Measurements from ENCODE around the gene HAPLN3. TPM values are rescaled to one million over a fixed set of nuclear protein-coding genes. Genes with fewer than 3 reads are reported as not detected.

Gene HAPLN3
- total RNA-seq, 4 donors from 2014 or later: 17.9 to 34.8 (median 23.1) TPM

- H3K27ac ChIP-seq: peak overlapping the region; percentile 11 to 62
- no peak for DNase-seq
- TF ChIP-seq POLR2A (IDR thresholded peaks at IDR 0.05) (no peak), CTCF (IDR thresholded peaks at IDR 0.05) (no peak)
- intact Hi-C loops (cut with DNase I; ENCODE audit: low total_unique reads): loop anchor here (5.0 to 10.0 kb wide), 3 partner anchors 112 to 281 kb away; partner anchors contain the start of gene AEN
- H3K4me1 ChIP-seq: peaks cover 11 to 41% of the 10 kb centered on the region in 2 donors
- H3K4me3 ChIP-seq: no peak overlapping the region
- H3K9me3 ChIP-seq: no peaks in the 10 kb centered on the region
- H3K27me3 ChIP-seq: no peaks in the 10 kb centered on the region
- H3K36me3 ChIP-seq: no peaks in the 10 kb centered on the region
Measured at GRCh38 chr15:88905576-88905975, 10.2 kb upstream of the HAPLN3 start.

- Histone ChIP-seq H3K4me1 (peaks cover 11 to 35% of the 10 kb centered on the region in 2 donors), H3K36me3 (no peaks in the 10 kb centered on the region), H3K9me3 (no peaks in the 10 kb centered on the region), H3K4me3 (no peak overlapping the region), H3K27ac (peak overlapping the region; percentile 11 to 62), H3K27me3 (no peaks in the 10 kb centered on the region)
- TF ChIP-seq POLR2A (IDR thresholded peaks at IDR 0.05): no peak
- TF ChIP-seq CTCF (IDR thresholded peaks at IDR 0.05): peak; percentile 95 to 98 (median 97)
- peak; percentile 81 to 84 for DNase-seq
- intact Hi-C loops (cut with DNase I; ENCODE audit: low total_unique reads): loop anchor here (5.0 to 10.0 kb wide), 3 partner anchors 113 to 280 kb away; partner anchors contain the start of gene AEN
Measured at GRCh38 chr15:88904624-88905327, 9.4 kb upstream of the HAPLN3 start.

GRCh38 chr15:88904257-88904623, 8.9 kb upstream of the HAPLN3 start:
- peak overlapping the region in 1 of 2 donors; percentile 62 for H3K27ac ChIP-seq

GRCh38 chr15:88902846-88903245, 7.5 kb upstream of the HAPLN3 start:
- H3K4me3 ChIP-seq: no peak overlapping the region
- H3K27me3 ChIP-seq: no peaks in the 10 kb centered on the region
- H3K4me1 ChIP-seq: peaks cover 3 to 24% of the 10 kb centered on the region in 2 donors
- H3K36me3 ChIP-seq: no peaks in the 10 kb centered on the region
- H3K27ac ChIP-seq: no peak overlapping the region
- DNase-seq: no peak
- no peaks in the 10 kb centered on the region for H3K9me3 ChIP-seq
- TF ChIP-seq POLR2A (IDR thresholded peaks at IDR 0.05) (no peak), CTCF (IDR thresholded peaks at IDR 0.05) (no peak)
- intact Hi-C loops (cut with DNase I; ENCODE audit: low total_unique reads): loop anchor here (10.0 kb wide), 2 partner anchors 272 to 278 kb away; partner anchors contain the start of gene AEN

More at GRCh38 chr15:88904257-88904623, 8.9 kb upstream of the HAPLN3 start:
- intact Hi-C loops (cut with DNase I; ENCODE audit: low total_unique reads): loop anchor here (10.0 kb wide), 2 partner anchors 271 to 279 kb away; partner anchors contain the start of gene AEN
- no peaks in the 10 kb centered on the region for H3K36me3 ChIP-seq
- DNase-seq: no peak
- no peak overlapping the region for H3K4me3 ChIP-seq
- no peak for TF ChIP-seq POLR2A (IDR thresholded peaks at IDR 0.05)
- no peak for TF ChIP-seq CTCF (IDR thresholded peaks at IDR 0.05)
- H3K9me3 ChIP-seq: no peaks in the 10 kb centered on the region
- no peaks in the 10 kb centered on the region for H3K27me3 ChIP-seq
- H3K4me1 ChIP-seq: peaks cover 11 to 35% of the 10 kb centered on the region in 2 donors

- H3K9me3 ChIP-seq: no peaks in the 10 kb centered on the region
- no peak for DNase-seq
- peaks cover 0 to 23% of the 10 kb centered on the region in 2 donors for H3K4me1 ChIP-seq
- no peak overlapping the region for H3K27ac ChIP-seq
- intact Hi-C loops (cut with DNase I; ENCODE audit: low total_unique reads): loop anchor here (10.0 kb wide), 2 partner anchors 272 to 278 kb away; partner anchors contain the start of gene AEN
- TF ChIP-seq POLR2A (IDR thresholded peaks at IDR 0.05): no peak
- TF ChIP-seq CTCF (IDR thresholded peaks at IDR 0.05): no peak
- H3K36me3 ChIP-seq: no peaks in the 10 kb centered on the region
- H3K27me3 ChIP-seq: no peaks in the 10 kb centered on the region
- no peak overlapping the region for H3K4me3 ChIP-seq
Measured at GRCh38 chr15:88902221-88902835, 7.0 kb upstream of the HAPLN3 start.
